GM21723 (cell line): ENCODE measurements around the gene C1orf105.
"Not testable (repeated sequence)": the region's sequence is repeated elsewhere in the genome, so short reads cannot be mapped to it uniquely, and the experiment has no call there.

Source experiments
- ATAC-seq: cut with Tn5 transposase; IDR thresholded peaks from one replicate; pipeline ENCODE4 v1.9.1; 2021; ENCODE audit warnings: mild to moderate bottlenecking, moderate library complexity; ENCODE audit not compliant: unreplicated experiment

Gene C1orf105

GRCh38 chr1:172484252-172484651 is 63.8 kb downstream of the C1orf105 start:
- no peak for ATAC-seq

- no peak for ATAC-seq
Observed at GRCh38 chr1:172485626-172486025, 65.1 kb downstream of the C1orf105 start.

GRCh38 chr1:172486805-172487454 is 66.4 kb downstream of the C1orf105 start:
- ATAC-seq: no peak

GRCh38 chr1:172487550-172487949 is 67.1 kb downstream of the C1orf105 start:
- no peak for ATAC-seq

GRCh38 chr1:172488393-172488792 is 67.9 kb downstream of the C1orf105 start:
- no peak for ATAC-seq

- no peak for ATAC-seq
Observed at GRCh38 chr1:172489847-172490246, 69.4 kb downstream of the C1orf105 start.

GRCh38 chr1:172492421-172492820 is 71.9 kb downstream of the C1orf105 start:
- ATAC-seq: no peak

- ATAC-seq: no peak
Observed at GRCh38 chr1:172494166-172494565, 73.7 kb downstream of the C1orf105 start.

GRCh38 chr1:172496127-172496526 is 75.6 kb downstream of the C1orf105 start:
- ATAC-seq: not testable (repeated sequence)

GRCh38 chr1:172496678-172497077 is 76.2 kb downstream of the C1orf105 start:
- no peak for ATAC-seq

GRCh38 chr1:172497230-172497629 is 76.7 kb downstream of the C1orf105 start:
- no peak for ATAC-seq

- ATAC-seq: no peak
Observed at GRCh38 chr1:172498857-172499256, 78.4 kb downstream of the C1orf105 start.

- ATAC-seq: no peak
Observed at GRCh38 chr1:172499636-172500141, 79.2 kb downstream of the C1orf105 start.

GRCh38 chr1:172500207-172500606 is 79.7 kb downstream of the C1orf105 start:
- ATAC-seq: no peak

- no peak for ATAC-seq
Observed at GRCh38 chr1:172507741-172508140, 87.3 kb downstream of the C1orf105 start.

- no peak for ATAC-seq
Observed at GRCh38 chr1:172510479-172510878, 90.0 kb downstream of the C1orf105 start.

GRCh38 chr1:172512591-172512990 is 92.1 kb downstream of the C1orf105 start:
- no peak for ATAC-seq

- no peak for ATAC-seq
Observed at GRCh38 chr1:172513479-172513878, 93.0 kb downstream of the C1orf105 start.

GRCh38 chr1:172514108-172514507 is 93.6 kb downstream of the C1orf105 start:
- ATAC-seq: no peak

GRCh38 chr1:172515436-172515835 is 95.0 kb downstream of the C1orf105 start:
- ATAC-seq: no peak

GRCh38 chr1:172515927-172516326 is 95.4 kb downstream of the C1orf105 start:
- no peak for ATAC-seq

GRCh38 chr1:172517081-172517480 is 96.6 kb downstream of the C1orf105 start:
- ATAC-seq: no peak

GRCh38 chr1:172517545-172517944 is 97.1 kb downstream of the C1orf105 start:
- ATAC-seq: no peak
